Liver (tissue), 9 donors: ENCODE measurements around the gene HSFX2. TPM values are rescaled to one million over a fixed set of nuclear protein-coding genes. Genes with fewer than 3 reads are reported as not detected.

Source experiments
- DNase-seq: peaks from one replicate; pipeline ENCODE4 v3.0.0-alpha.2; 2017; ENCODE audit warnings: low spot score
- H3K27ac ChIP-seq, 2 donors: one replicate each; pipeline ENCODE4 v1.7.0; 2013; ENCODE audit warnings: inconsistent platforms in 2 of 2, low read length in 2 of 2, control low read depth in 1 of 2, low read depth in 1 of 2, mild to moderate bottlenecking in 1 of 2
- H3K27me3 ChIP-seq, 4 donors: one replicate each; pipeline versions ENCODE4 v1.6.1 to v1.7.0; 2013; ENCODE audit warnings: low read length in 3 of 4, inconsistent platforms in 1 of 4, mild to moderate bottlenecking in 1 of 4, moderate library complexity in 1 of 4; ENCODE audit not compliant: control insufficient read depth in 4 of 4, insufficient read depth in 4 of 4
- H3K36me3 ChIP-seq, 4 donors: one replicate each; pipeline versions ENCODE4 v1.6.1 to v1.7.0; 2013; ENCODE audit warnings: low read length in 3 of 4, mild to moderate bottlenecking in 3 of 4, low read depth in 1 of 4, moderate library complexity in 1 of 4; ENCODE audit not compliant: control insufficient read depth in 4 of 4, insufficient read depth in 3 of 4
- H3K4me1 ChIP-seq, 4 donors: one replicate each; pipeline versions ENCODE4 v1.6.1 to v1.7.0; 2013; ENCODE audit warnings: low read length in 3 of 4, mild to moderate bottlenecking in 3 of 4, moderate library complexity in 1 of 4; ENCODE audit not compliant: control insufficient read depth in 4 of 4, insufficient read depth in 4 of 4
- H3K4me3 ChIP-seq, 3 donors: one replicate each; pipeline versions ENCODE4 v1.6.1 to v1.7.0; 2013; ENCODE audit warnings: low read length in 3 of 3, control low read depth in 1 of 3, low read depth in 1 of 3, mild to moderate bottlenecking in 1 of 3
- H3K9ac ChIP-seq, 2 donors: one replicate each; pipeline ENCODE4 v1.7.0; 2013; ENCODE audit warnings: low read length in 2 of 2, mild to moderate bottlenecking in 2 of 2, moderate library complexity in 2 of 2, control low read depth in 1 of 2, low read depth in 1 of 2
- H3K9me3 ChIP-seq, 4 donors: one replicate each; pipeline versions ENCODE4 v1.6.1 to v1.7.0; 2013; ENCODE audit warnings: low read length in 3 of 4; ENCODE audit not compliant: control insufficient read depth in 4 of 4
- ATF3 ChIP-seq: IDR thresholded peaks from 2 replicates; pipeline ENCODE4 v1.6.1; 2016; ENCODE audit warnings: antibody characterized with exemption
- CTCF ChIP-seq: fragments of 150-350 bp; IDR thresholded peaks from 2 replicates; pipeline ENCODE4 v1.5.1; 2017; ENCODE audit warnings: improper control_type of control experiment, low read depth, low read length; ENCODE audit not compliant: missing input control
- EGR1 ChIP-seq, 2 donors: IDR thresholded peaks; 2 replicates each; pipeline ENCODE4 v1.6.1; 2016 to 2018; ENCODE audit warnings: antibody characterized with exemption in 2 of 2, low read depth in 2 of 2
- FOXA1 ChIP-seq: IDR thresholded peaks from 2 replicates; pipeline ENCODE4 v1.6.1; 2016; ENCODE audit warnings: antibody characterized with exemption
- FOXA2 ChIP-seq: IDR thresholded peaks from 2 replicates; pipeline ENCODE4 v1.6.1; 2016; ENCODE audit warnings: antibody characterized with exemption
- GABPA ChIP-seq, 2 donors: IDR thresholded peaks in 1 of 2; conservative IDR thresholded peaks in 1 of 2; 2 replicates each; pipeline ENCODE4 v1.6.1; 2016; ENCODE audit warnings: antibody characterized with exemption in 2 of 2, mild to moderate bottlenecking in 1 of 2, moderate library complexity in 1 of 2
- HNF4G ChIP-seq: IDR thresholded peaks from 2 replicates; pipeline ENCODE4 v1.6.1; 2016; ENCODE audit warnings: antibody characterized with exemption
- MAX ChIP-seq: IDR thresholded peaks from 2 replicates; pipeline ENCODE4 v1.6.1; 2016; ENCODE audit warnings: antibody characterized with exemption
- NR2F2 ChIP-seq: IDR thresholded peaks from 2 replicates; pipeline ENCODE4 v1.6.1; 2016; ENCODE audit warnings: antibody characterized with exemption
- RAD21 ChIP-seq, 2 donors: IDR thresholded peaks; 2 replicates each; pipeline ENCODE4 v1.6.1; 2016; ENCODE audit warnings: antibody characterized with exemption in 2 of 2, mild to moderate bottlenecking in 2 of 2
- REST ChIP-seq: IDR thresholded peaks from 2 replicates; pipeline ENCODE4 v1.6.1; 2016; ENCODE audit warnings: antibody characterized with exemption, mild to moderate bottlenecking
- RXRA ChIP-seq, 2 donors: IDR thresholded peaks; 2 replicates each; pipeline ENCODE4 v1.6.1; 2017 to 2018; ENCODE audit warnings: antibody characterized with exemption in 2 of 2, mild to moderate bottlenecking in 1 of 2
- SP1 ChIP-seq: IDR thresholded peaks from 2 replicates; pipeline ENCODE4 v1.6.1; 2018; ENCODE audit warnings: antibody characterized with exemption, mild to moderate bottlenecking
- TAF1 ChIP-seq: conservative IDR thresholded peaks from 2 replicates; pipeline ENCODE4 v1.6.1; 2016; ENCODE audit warnings: antibody characterized with exemption, mild to moderate bottlenecking
- YY1 ChIP-seq: IDR thresholded peaks from 2 replicates; pipeline ENCODE4 v1.6.1; 2016; ENCODE audit warnings: antibody characterized with exemption, mild to moderate bottlenecking
- ZBTB33 ChIP-seq: IDR thresholded peaks from 2 replicates; pipeline ENCODE4 v1.6.1; 2016; ENCODE audit warnings: antibody characterized with exemption
- WGBS: extraction: QIAGEN DNeasy Blood & Tissue Kit; methylation state at CpG from one replicate; pipeline ENCODE4 v1.1.7; 2013; 5-methylcytosine and 5-hydroxymethylcytosine counted together
- polyA plus RNA-seq, 2 donors: library from polyadenylated mRNA; stranded (reverse) in 1 of 2; unstranded in 1 of 2; fragments of 200-250 nt in 1 of 2; fragments of >200 nt in 1 of 2; fragmentation: Nextera tagmentation in 1 of 2; extraction: Ambion mirVana in 1 of 2; gene quantifications; one replicate each; pipeline versions ENCODE4 v1.2.1 to v1.2.3, GENCODE V29; 2013 to 2015
- total RNA-seq, 2 donors: library from RNA; depleted of rRNA; stranded (reverse); fragments of >200 nt; gene quantifications; one replicate each; pipeline ENCODE4 v1.2.3, GENCODE V29; 2014
- donor health status: healthy.
- donor health status: healthy.
- donor health status: healthy.
- donor health status: healthy.
- donor health status: healthy.

The HSFX2 gene
- total and polyA plus RNA-seq, 4 donors: 0.09 to 0.20 (median 0.15) TPM; not detected in 1

- no peak for TF ChIP-seq MAX
- TF ChIP-seq YY1: no peak
- no peak for TF ChIP-seq HNF4G
- no peak for TF ChIP-seq NR2F2
- no peak for TF ChIP-seq ATF3
These were observed 36.4 kb upstream of the HSFX2 start, which contains the start of gene TMEM185A (continued) for GRCh38 chrX:149631234-149632165.

- DNase-seq: no peak
These were observed 35.6 kb upstream of the HSFX2 start for GRCh38 chrX:149630681-149631233.

GRCh38 chrX:149629730-149630387 is 34.7 kb upstream of the HSFX2 start:
- 68% methylated on average over 5 of the region's 5 CpGs for WGBS
- no peaks in the 10 kb centered on the region for H3K27me3 ChIP-seq
- peaks cover 0 to 20% (median 7%) of the 10 kb centered on the region in 4 donors for H3K4me1 ChIP-seq
- DNase-seq: no peak
- H3K36me3 ChIP-seq: no peaks in the 10 kb centered on the region
- H3K4me3 ChIP-seq: peak overlapping the region in 1 of 3 donors; percentile 87
- no peaks in the 10 kb centered on the region for H3K9me3 ChIP-seq
- no peak for TF ChIP-seq ZBTB33
- TF ChIP-seq RXRA (IDR thresholded peaks at IDR 0.05): no peak
- no peak for TF ChIP-seq RAD21 (IDR thresholded peaks at IDR 0.05)
- TF ChIP-seq GABPA (IDR thresholded peaks at IDR 0.05 in 1 of 2, conservative IDR thresholded peaks at IDR 0.05 in 1 of 2): no peak
- TF ChIP-seq EGR1 (IDR thresholded peaks at IDR 0.05; ENCODE audit: low read depth in 2 of 2): no peak
- TF ChIP-seq YY1: no peak
- TF ChIP-seq ATF3: no peak
- TF ChIP-seq NR2F2: no peak
- no peak for TF ChIP-seq SP1
- TF ChIP-seq FOXA2: no peak
- no peak for TF ChIP-seq FOXA1
- TF ChIP-seq TAF1: no peak
- TF ChIP-seq REST: no peak
- H3K9ac ChIP-seq: no peak overlapping the region
- H3K27ac ChIP-seq: no peak overlapping the region

More at GRCh38 chrX:149630681-149631233, 35.6 kb upstream of the HSFX2 start:
- Histone ChIP-seq H3K9ac (peak overlapping the region; percentile 7 to 64), H3K4me1 (peaks cover 0 to 20% (median 7%) of the 10 kb centered on the region in 4 donors), H3K9me3 (no peaks in the 10 kb centered on the region), H3K27me3 (no peaks in the 10 kb centered on the region), H3K27ac (peak overlapping the region; percentile 33 to 56), H3K36me3 (no peaks in the 10 kb centered on the region), H3K4me3 (peak overlapping the region; percentile 69 to 87 (median 71))
- TF ChIP-seq RAD21 (IDR thresholded peaks at IDR 0.05): peak in 1 of 2 donors; percentile 25
- TF ChIP-seq FOXA2: no peak
- TF ChIP-seq CTCF: peak; percentile 13
- 5% methylated on average over 16 of the region's 16 CpGs for WGBS
